ENCODE measurements around the gene ELMO1.

- TF ChIP-seq CTCF (IDR thresholded peaks at IDR 0.05), result no peak
- TF ChIP-seq ZFX (IDR thresholded peaks at IDR 0.05; ENCODE audit: borderline replicate concordance), result no peak
These were observed 33.1 kb upstream of the ELMO1 start for GRCh38 chr7:37481722-37482288.

Data from 22Rv1 (cell line).